NB4 (cell line): Measurements from ENCODE around the gene VPS8.

Experiments used
- MYC ChIP-seq: IDR thresholded peaks from 2 replicates; pipeline ENCODE4 v1.6.1; 2011; ENCODE audit warnings: low read depth, low read length
- POLR2A ChIP-seq: IDR thresholded peaks from 2 replicates; pipeline ENCODE4 v1.6.1; 2011; ENCODE audit warnings: mild to moderate bottlenecking; ENCODE audit not compliant: insufficient read length; ENCODE audit errors: extremely low read depth
- TF ChIP-seq, protein P1 (sequence below): IDR thresholded peaks from one replicate; pipeline ENCODE4 v1.5.1; 2012; ENCODE audit warnings: low read depth, low read length
- TF ChIP-seq, protein P2 (sequence below): IDR thresholded peaks from 2 replicates; pipeline ENCODE4 v1.6.1; 2011; ENCODE audit warnings: low read depth, low read length

GRCh38 chr3:184874709-184875644, 63.0 kb downstream of the VPS8 start:
- TF ChIP-seq, protein P1, sequence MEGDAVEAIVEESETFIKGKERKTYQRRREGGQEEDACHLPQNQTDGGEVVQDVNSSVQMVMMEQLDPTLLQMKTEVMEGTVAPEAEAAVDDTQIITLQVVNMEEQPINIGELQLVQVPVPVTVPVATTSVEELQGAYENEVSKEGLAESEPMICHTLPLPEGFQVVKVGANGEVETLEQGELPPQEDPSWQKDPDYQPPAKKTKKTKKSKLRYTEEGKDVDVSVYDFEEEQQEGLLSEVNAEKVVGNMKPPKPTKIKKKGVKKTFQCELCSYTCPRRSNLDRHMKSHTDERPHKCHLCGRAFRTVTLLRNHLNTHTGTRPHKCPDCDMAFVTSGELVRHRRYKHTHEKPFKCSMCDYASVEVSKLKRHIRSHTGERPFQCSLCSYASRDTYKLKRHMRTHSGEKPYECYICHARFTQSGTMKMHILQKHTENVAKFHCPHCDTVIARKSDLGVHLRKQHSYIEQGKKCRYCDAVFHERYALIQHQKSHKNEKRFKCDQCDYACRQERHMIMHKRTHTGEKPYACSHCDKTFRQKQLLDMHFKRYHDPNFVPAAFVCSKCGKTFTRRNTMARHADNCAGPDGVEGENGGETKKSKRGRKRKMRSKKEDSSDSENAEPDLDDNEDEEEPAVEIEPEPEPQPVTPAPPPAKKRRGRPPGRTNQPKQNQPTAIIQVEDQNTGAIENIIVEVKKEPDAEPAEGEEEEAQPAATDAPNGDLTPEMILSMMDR = peak; percentile 44
- TF ChIP-seq POLR2A (no peak), MYC (no peak)
- TF ChIP-seq, protein P2, sequence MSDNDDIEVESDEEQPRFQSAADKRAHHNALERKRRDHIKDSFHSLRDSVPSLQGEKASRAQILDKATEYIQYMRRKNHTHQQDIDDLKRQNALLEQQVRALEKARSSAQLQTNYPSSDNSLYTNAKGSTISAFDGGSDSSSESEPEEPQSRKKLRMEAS = no peak
